Endothelial cell of umbilical vein (primary cell): ENCODE data around the gene STAT5A. TPM values are rescaled to one million over a fixed set of nuclear protein-coding genes. Genes with fewer than 3 reads are reported as not detected.

Experiments used
- BruUV-seq: library from RNA; stranded (reverse); fragments of 400-500 nt; replicated peaks from 2 replicates; lab custom pipeline; 2021; lab: Mats Ljungman, UMichigan
- CTCF ChIA-PET: fragments of 300-600, 350-600 bp; sonication (Branson Sonifier 250); formaldehyde crosslinking; loops from one replicate; lab custom pipeline; 2021; ENCODE audit warnings: antibody characterized with exemption, inconsistent platforms; lab: Charles Lee
- POLR2A ChIA-PET: fragments of 300-600, 350-600 bp; sonication (Branson Sonifier 250); formaldehyde crosslinking; loops from one replicate; lab custom pipeline; 2021; ENCODE audit warnings: antibody characterized with exemption, inconsistent platforms; lab: Charles Lee
- DNase-seq: peaks from one replicate; pipeline ENCODE4 v3.0.0-alpha.2; 2011; ENCODE audit warnings: low read depth, low spot score
- FAIRE-seq: peaks from 2 replicates; lab custom pipeline; 2011; peaks lifted over from hg19 to GRCh38; lab: Jason Lieb, UNC
- H2AFZ ChIP-seq: 2 replicates; pipeline ENCODE4 v1.6.0; 2012; ENCODE audit warnings: low read depth, low read length, control low read depth, inconsistent platforms
- H3K27ac ChIP-seq: 2 replicates; pipeline ENCODE4 v1.5.1; 2011; ENCODE audit warnings: low read depth, mild to moderate bottlenecking, control low read depth, low read length, moderate library complexity; ENCODE audit not compliant: insufficient read depth
- H3K27me3 ChIP-seq, 2 experiments: 2 replicates each; pipeline versions ENCODE4 v1.6.0 to v1.6.1; 2011; ENCODE audit warnings: low read length in 2 of 2, mixed read lengths in 1 of 2; ENCODE audit not compliant: control insufficient read depth in 2 of 2, insufficient read depth in 2 of 2
- H3K36me3 ChIP-seq, 2 experiments: 2 replicates in 1 of 2; 3 replicates in 1 of 2; pipeline ENCODE4 v1.5.1; 2011; ENCODE audit warnings: low read length in 2 of 2, mild to moderate bottlenecking in 1 of 2, moderate library complexity in 1 of 2; ENCODE audit not compliant: control insufficient read depth in 2 of 2, insufficient read depth in 2 of 2; ENCODE audit errors: extremely low read depth in 1 of 2
- H3K4me1 ChIP-seq: 3 replicates; pipeline ENCODE4 v1.5.1; 2011; ENCODE audit warnings: mild to moderate bottlenecking, low read length; ENCODE audit not compliant: control insufficient read depth, insufficient read depth; ENCODE audit errors: extremely low read depth
- H3K4me2 ChIP-seq: 2 replicates; pipeline ENCODE4 v1.6.1; 2011; ENCODE audit warnings: low read length, control low read depth, mixed read lengths; ENCODE audit not compliant: insufficient read depth
- H3K4me3 ChIP-seq, 3 experiments: fragments of 200-600 bp in 1 of 3; sonication (generic), shearing (Covaris generic) in 1 of 3; replicated peaks in 1 of 3; 2 replicates each; pipeline ENCODE4 v1.5.1; 2011 to 2016; ENCODE audit warnings: control low read depth in 3 of 3, low read length in 3 of 3, mild to moderate bottlenecking in 2 of 3, inconsistent platforms in 1 of 3, low read depth in 1 of 3, moderate library complexity in 1 of 3; ENCODE audit not compliant: insufficient read depth in 1 of 3
- H3K79me2 ChIP-seq: 2 replicates; pipeline ENCODE4 v1.6.0; 2012; ENCODE audit warnings: low read length, inconsistent platforms; ENCODE audit not compliant: control insufficient read depth, insufficient read depth
- H3K9ac ChIP-seq: replicated peaks from 2 replicates; pipeline ENCODE3; 2011; ENCODE audit warnings: low read length, control low read depth; ENCODE audit not compliant: insufficient read depth; ENCODE audit errors: extremely low read depth
- H3K9me1 ChIP-seq: replicated peaks from 3 replicates; pipeline ENCODE4 v1.6.0; 2011; ENCODE audit warnings: mild to moderate bottlenecking, low read length; ENCODE audit not compliant: control insufficient read depth, insufficient read depth; ENCODE audit errors: extremely low read depth
- H3K9me3 ChIP-seq: replicated peaks from 2 replicates; pipeline ENCODE4 v1.5.1; 2012; ENCODE audit warnings: low read length, inconsistent platforms; ENCODE audit not compliant: control insufficient read depth, insufficient read depth
- H4K20me1 ChIP-seq: replicated peaks from 2 replicates; pipeline ENCODE3; 2011; ENCODE audit warnings: mild to moderate bottlenecking, low read length; ENCODE audit not compliant: control insufficient read depth, insufficient read depth; ENCODE audit errors: extremely low read depth
- CTCF ChIP-seq, 2 donors: IDR thresholded peaks; 1 replicate in 1 of 2; 2 replicates in 1 of 2; pipeline ENCODE4 v1.5.1; 2011; ENCODE audit warnings: low read length in 2 of 2, mild to moderate bottlenecking in 2 of 2, moderate library complexity in 2 of 2, control low read depth in 1 of 2, inconsistent platforms in 1 of 2, low read depth in 1 of 2; ENCODE audit not compliant: insufficient read depth in 1 of 2; ENCODE audit errors: extremely low read depth in 1 of 2
- EZH2 ChIP-seq: IDR thresholded peaks from 2 replicates; pipeline ENCODE4 v1.6.1; 2012; ENCODE audit warnings: borderline replicate concordance, low read depth, mild to moderate bottlenecking, moderate library complexity, low read length, inconsistent platforms; ENCODE audit not compliant: severe bottlenecking
- FOS ChIP-seq: IDR thresholded peaks from 2 replicates; pipeline ENCODE4 v1.6.1; 2011; ENCODE audit warnings: mild to moderate bottlenecking, low read length, moderate library complexity, borderline replicate concordance; ENCODE audit not compliant: insufficient read depth
- GATA2 ChIP-seq: IDR thresholded peaks from 2 replicates; pipeline ENCODE4 v1.7.0; 2011; ENCODE audit warnings: low read depth, mild to moderate bottlenecking, moderate library complexity, mixed read lengths, low read length; ENCODE audit not compliant: insufficient read length, insufficient read depth
- JUN ChIP-seq: IDR thresholded peaks from 2 replicates; pipeline ENCODE4 v1.6.1; 2011; ENCODE audit warnings: borderline replicate concordance, low read depth; ENCODE audit not compliant: insufficient read length, insufficient read depth
- MAX ChIP-seq: IDR thresholded peaks from 2 replicates; pipeline ENCODE4 v1.6.1; 2011; ENCODE audit not compliant: insufficient read depth, insufficient read length
- MYC ChIP-seq: IDR thresholded peaks from one replicate; pipeline ENCODE4 v1.6.1; 2011; ENCODE audit warnings: mild to moderate bottlenecking, low read depth, low read length
- POLR2A ChIP-seq: IDR thresholded peaks from 2 replicates; pipeline ENCODE4 v1.6.1; 2012; ENCODE audit warnings: low read depth, mild to moderate bottlenecking, control low read depth, low read length
- POLR2AphosphoS5 ChIP-seq: IDR thresholded peaks from 2 replicates; pipeline ENCODE4 v1.6.1; 2012; ENCODE audit warnings: low read depth, mild to moderate bottlenecking, control low read depth, low read length, moderate library complexity; ENCODE audit not compliant: insufficient read depth
- dilution Hi-C: fragments of 300-500 bp; cut with MboI; formaldehyde crosslinking; loops from one replicate; pipeline ENCODE4 v1.15.0; 2019; ENCODE audit warnings: low sequenced_read_pairs; ENCODE audit not compliant: extremely low pct_ligation_motif_present
- intact Hi-C: fragments of 100-400 bp; cut with micrococcal nuclease; formaldehyde crosslinking; loops from one replicate; pipeline ENCODE4 v1.10.0; 2022
- polyA plus RNA-seq, 4 experiments: library from polyadenylated mRNA; depleted of rRNA in 3 of 4; stranded (reverse) in 3 of 4; unstranded in 1 of 4; fragments of >200 nt; gene quantifications; 2 replicates each; pipeline versions ENCODE4 v1.2.1 to v1.2.3, GENCODE V29; 2011 to 2012; ENCODE audit warnings: missing spikeins in 1 of 4
- total RNA-seq: library from RNA; stranded (reverse); gene quantifications from 2 replicates; pipeline ENCODE4 v1.2.3, GENCODE V29; 2021

STAT5A gene
- total and polyA plus RNA-seq, 2 donors (not counting 3 experiments of a cell fraction or from before 2014, with no cell fraction given), result 18.0 to 23.4 TPM

DNA sequence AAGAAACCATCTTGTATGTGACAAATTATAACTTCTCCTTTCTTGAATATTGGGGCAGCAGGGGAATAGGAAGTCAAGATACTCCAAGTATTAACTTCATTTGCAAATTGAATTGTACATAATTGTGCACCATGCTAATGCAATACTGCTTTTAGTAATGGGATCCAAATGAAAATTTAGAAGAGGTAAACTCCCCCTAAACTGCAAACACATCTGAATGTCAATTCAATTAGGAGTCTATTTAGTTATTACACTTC lies 16.6 kb upstream of the STAT5A start:
- Histone ChIP-seq H4K20me1 (no peaks in the 10 kb centered on the region), H3K4me1 (peaks cover 9% of the 10 kb centered on the region), H3K79me2 (peaks cover 77% of the 10 kb centered on the region), H3K9me1 (no peaks in the 10 kb centered on the region), H3K9me3 (no peaks in the 10 kb centered on the region), H2AFZ (no peak overlapping the region), H3K36me3 (no peaks in the 10 kb centered on the region), H3K27ac (no peak overlapping the region), H3K27me3 (no peaks in the 10 kb centered on the region), H3K9ac (no peak overlapping the region), H3K4me2 (no peak overlapping the region), H3K4me3 (no peak overlapping the region)
- BruUV-seq, result no TSS peak
- dilution Hi-C loops (no loop called here), intact Hi-C loops (loop anchor here (10.0 kb wide), 1 partner anchor 137 kb away; no protein-coding TSS in a partner anchor)
- CTCF ChIA-PET, result interaction anchor here (1.0 kb wide), 1 partner anchor 50 kb away, joined by 3 read pairs; no protein-coding TSS in a partner anchor
- DNase-seq (no peak), FAIRE-seq (no peak)
- POLR2A ChIA-PET, result no interaction called here
- TF ChIP-seq POLR2AphosphoS5 (no peak), POLR2A (no peak), GATA2 (no peak), CTCF (IDR thresholded peaks at IDR 0.05; ENCODE audit: extremely low read depth in 1 of 2, insufficient read depth in 1 of 2, low read depth in 1 of 2, low read length in 2 of 2) (no peak), MAX (no peak), MYC (no peak), JUN (no peak), EZH2 (no peak), FOS (no peak)
